Measurements from ENCODE around the gene IMPDH2. TPM values are rescaled to one million over a fixed set of nuclear protein-coding genes. Genes with fewer than 3 reads are reported as not detected.

Gene IMPDH2
- total and polyA plus RNA-seq, 2 donors = 192 to 247 TPM

DNA sequence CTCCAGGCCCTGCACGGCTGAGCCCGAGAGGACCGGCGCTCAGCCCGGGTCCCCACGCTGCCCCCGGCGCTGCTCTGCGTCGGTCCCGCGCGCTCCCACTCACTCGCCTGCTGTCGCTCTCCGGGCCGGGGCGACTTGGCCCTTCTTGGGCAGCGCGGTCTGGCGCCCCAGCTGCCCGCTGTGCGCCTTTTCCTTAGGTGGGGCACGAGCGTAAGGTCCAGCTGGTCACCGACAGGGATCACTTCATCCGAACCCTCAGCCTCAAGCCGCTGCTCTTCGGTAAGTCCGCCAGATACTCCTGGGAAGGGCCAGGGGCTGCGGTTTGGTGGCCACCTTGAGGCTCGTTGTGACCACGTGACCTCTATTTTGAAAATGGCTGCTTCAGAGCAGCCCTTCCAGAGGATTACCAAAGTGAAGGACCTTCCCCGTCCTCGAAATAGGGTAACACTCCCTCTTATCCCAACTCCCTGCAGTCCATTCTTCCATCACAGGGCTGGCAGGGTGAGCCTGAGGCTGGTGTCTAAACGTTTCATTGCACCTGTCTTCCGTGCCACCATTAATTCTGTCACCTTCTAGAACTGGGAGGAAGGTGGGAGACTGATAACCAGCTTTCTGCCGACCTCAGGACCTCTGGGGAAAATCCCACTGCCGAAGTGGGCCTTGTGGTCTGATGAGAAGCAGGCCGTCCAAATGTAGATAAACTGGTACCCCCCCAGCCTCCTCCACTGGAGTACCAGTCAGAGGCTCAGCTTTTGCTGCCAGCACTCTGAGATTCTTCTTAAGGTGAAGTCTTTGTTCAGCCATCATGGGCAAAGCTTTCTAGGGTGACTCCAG lies 38.3 kb downstream of the IMPDH2 start:
- DNase-seq (ENCODE audit: extremely low spot score) = no peak
- 5% methylated on average over 40 of the region's 40 CpGs for WGBS
- H3K4me1 ChIP-seq (ENCODE audit: insufficient read depth) = no peaks in the 10 kb centered on the region
- H3K36me3 ChIP-seq (ENCODE audit: insufficient read depth) = no peaks in the 10 kb centered on the region
- peak overlapping the region; percentile 78 for H3K4me3 ChIP-seq (ENCODE audit: low read depth, low read length)
- H3K27ac ChIP-seq (ENCODE audit: low read depth) = peak overlapping the region; percentile 92

DNA sequence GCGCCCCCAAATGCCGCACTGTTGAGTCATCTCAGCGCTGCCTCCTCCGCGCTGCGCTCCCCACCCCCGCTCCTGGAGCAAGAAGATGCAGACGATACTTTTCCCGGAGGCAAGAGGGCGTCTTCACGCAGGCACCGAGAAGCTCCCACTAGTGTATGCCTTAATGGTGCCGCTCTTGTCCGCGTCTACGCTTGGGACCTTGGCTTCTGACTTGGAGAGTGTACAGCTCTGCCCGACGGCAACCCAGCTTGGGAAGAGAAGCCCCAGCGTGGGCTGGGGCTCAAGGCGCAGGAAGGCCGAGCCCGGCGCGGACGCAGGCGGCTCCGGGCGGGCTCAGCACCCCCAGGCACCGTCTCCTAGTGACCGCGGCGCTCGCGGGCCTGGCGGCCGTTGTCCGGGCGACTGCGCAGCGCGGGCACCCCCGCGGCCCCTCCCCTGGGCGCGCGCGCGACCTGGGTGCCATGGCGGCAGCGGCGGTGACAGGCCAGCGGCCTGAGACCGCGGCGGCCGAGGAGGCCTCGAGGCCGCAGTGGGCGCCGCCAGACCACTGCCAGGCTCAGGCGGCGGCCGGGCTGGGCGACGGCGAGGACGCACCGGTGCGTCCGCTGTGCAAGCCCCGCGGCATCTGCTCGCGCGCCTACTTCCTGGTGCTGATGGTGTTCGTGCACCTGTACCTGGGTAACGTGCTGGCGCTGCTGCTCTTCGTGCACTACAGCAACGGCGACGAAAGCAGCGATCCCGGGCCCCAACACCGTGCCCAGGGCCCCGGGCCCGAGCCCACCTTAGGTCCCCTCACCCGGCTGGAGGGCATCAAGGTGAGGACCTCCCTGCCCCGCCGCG lies 39.2 kb downstream of the IMPDH2 start, which contains the start of gene P4HTM:
Gene P4HTM (plus strand): TSS at position 446 of the 840 bp plus-strand sequence. CDS start 16 bp downstream, at position 462.
- H3K27ac ChIP-seq (ENCODE audit: low read depth) = peak within 1 kb of the TSS; percentile 92
- DNase-seq (ENCODE audit: extremely low spot score) = peak; percentile 79
- H3K4me3 ChIP-seq (ENCODE audit: low read depth, low read length) = peak within 1 kb of the TSS; percentile 78
- WGBS = under 1% methylated on average over 91 of the region's 91 CpGs
- no peaks in the 10 kb centered on the region for H3K36me3 ChIP-seq (ENCODE audit: insufficient read depth)
- H3K4me1 ChIP-seq (ENCODE audit: insufficient read depth) = no peaks in the 10 kb centered on the region

DNA sequence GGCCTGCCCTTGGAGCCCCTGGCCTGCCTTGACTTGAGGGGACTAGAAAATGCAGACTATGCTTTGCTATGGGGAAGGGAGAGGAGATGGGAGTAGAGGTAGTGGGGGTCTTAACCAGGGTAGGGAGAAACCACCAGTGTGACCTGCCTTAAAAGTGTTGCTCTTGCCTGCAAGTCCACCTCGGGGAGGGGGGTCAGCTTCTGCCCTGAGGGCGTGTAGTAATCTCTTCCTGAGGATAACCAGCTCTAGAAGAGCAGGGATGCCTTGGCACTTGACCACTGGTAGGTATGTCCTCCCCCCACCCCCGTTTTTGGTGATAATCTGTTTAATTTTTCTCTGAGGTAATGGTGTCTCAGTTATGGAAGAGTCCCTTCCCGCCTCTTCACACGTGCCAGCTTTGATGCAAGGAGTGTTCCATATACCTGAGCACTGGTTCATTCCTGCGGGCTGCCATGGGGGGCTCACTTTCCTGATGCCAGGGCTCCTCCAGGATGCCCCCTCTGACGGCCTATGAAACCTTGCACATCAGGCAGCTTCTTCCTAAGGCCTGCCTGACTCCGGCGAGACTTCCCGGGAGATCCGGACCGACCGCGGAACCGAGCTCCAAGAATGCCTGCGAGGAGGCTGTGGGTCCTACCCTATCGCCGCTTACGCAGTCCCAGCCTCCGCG lies 39.9 kb downstream of the IMPDH2 start:
- no peaks in the 10 kb centered on the region for H3K36me3 ChIP-seq (ENCODE audit: insufficient read depth)
- H3K4me3 ChIP-seq (ENCODE audit: low read depth, low read length) = peak overlapping the region; percentile 78
- H3K27ac ChIP-seq (ENCODE audit: low read depth) = peak overlapping the region; percentile 92
- no peak for DNase-seq (ENCODE audit: extremely low spot score)
- H3K4me1 ChIP-seq (ENCODE audit: insufficient read depth) = no peaks in the 10 kb centered on the region
- 2% methylated on average over 21 of the region's 21 CpGs for WGBS

DNA sequence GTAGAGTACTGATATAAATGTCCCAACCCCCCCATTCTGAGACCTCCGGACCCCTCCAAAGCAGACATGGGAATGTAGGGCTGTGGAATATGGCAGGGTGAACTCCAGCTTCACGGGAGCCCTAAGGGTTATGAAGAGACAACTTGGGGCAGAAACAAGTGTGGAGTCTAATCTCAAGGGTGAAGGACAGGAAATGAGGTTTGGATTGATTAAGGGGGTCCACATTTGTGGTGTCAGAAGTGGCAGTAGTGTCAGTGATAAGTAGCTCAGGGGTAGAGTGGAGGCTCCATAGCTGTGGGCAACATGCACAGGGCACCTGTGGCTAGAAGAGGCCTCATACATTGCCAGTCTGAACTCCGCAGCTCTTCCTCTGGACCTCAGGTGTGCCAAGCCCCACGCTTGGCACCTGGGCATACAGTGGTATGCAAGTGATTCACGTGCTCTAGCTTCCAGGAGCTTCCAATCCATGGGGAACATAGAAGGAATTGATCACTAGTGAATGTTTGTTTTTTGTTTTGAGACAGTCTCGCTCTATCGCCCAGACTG lies 43.3 kb downstream of the IMPDH2 start:
- WGBS = 92% methylated on average over 7 of the region's 7 CpGs
- DNase-seq (ENCODE audit: extremely low spot score) = no peak
- H3K27ac ChIP-seq (ENCODE audit: low read depth) = no peak overlapping the region
- no peak overlapping the region for H3K4me3 ChIP-seq (ENCODE audit: low read depth, low read length)
- no peaks in the 10 kb centered on the region for H3K36me3 ChIP-seq (ENCODE audit: insufficient read depth)
- H3K4me1 ChIP-seq (ENCODE audit: insufficient read depth) = no peaks in the 10 kb centered on the region

DNA sequence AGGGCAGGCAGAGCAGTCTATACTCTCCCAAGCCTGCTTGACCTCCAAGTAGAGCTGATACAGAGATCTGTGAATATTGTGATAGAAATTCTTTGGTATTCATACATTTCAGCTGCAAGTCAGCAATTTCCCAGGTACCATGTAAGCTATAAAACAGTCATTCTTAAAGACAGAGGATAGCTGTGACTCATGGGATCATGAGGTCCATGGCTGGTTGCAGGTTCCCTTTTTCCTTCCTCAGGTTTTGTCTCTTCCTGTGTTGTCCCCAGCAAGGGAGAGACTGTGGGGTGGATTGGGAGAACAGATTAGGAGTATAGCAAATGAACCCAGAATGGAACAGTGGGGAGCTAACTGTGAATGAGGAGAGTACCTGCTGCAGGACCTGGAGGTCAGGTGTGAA lies 44.5 kb downstream of the IMPDH2 start:
- H3K4me1 ChIP-seq (ENCODE audit: insufficient read depth) = no peaks in the 10 kb centered on the region
- H3K4me3 ChIP-seq (ENCODE audit: low read depth, low read length) = no peak overlapping the region
- DNase-seq (ENCODE audit: extremely low spot score) = no peak
- no peaks in the 10 kb centered on the region for H3K36me3 ChIP-seq (ENCODE audit: insufficient read depth)
- H3K27ac ChIP-seq (ENCODE audit: low read depth) = no peak overlapping the region

DNA sequence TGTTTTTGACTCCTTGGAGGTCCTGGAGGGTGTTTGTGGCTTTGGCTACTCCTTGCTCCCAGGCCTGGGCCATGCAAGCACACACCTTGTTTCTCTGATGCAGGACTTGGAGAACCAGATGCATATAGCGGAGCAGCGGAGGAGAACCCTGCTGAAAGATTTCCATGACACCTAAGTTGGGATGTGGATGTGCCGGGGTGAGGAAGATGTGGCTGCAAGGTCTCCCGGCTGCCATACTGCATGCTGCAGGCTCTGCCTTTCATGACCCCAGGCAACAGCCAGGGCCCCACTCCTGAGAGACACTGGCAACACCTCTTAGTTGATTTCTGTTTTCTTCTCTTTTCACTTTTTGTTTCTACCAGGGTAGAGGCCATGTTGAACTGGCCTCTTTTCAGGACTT lies 46.1 kb downstream of the IMPDH2 start:
- no peaks in the 10 kb centered on the region for H3K4me1 ChIP-seq (ENCODE audit: insufficient read depth)
- no peak overlapping the region for H3K27ac ChIP-seq (ENCODE audit: low read depth)
- 95% methylated on average over 4 of the region's 4 CpGs for WGBS
- no peak overlapping the region for H3K4me3 ChIP-seq (ENCODE audit: low read depth, low read length)
- DNase-seq (ENCODE audit: extremely low spot score) = no peak
- H3K36me3 ChIP-seq (ENCODE audit: insufficient read depth) = no peaks in the 10 kb centered on the region

DNA sequence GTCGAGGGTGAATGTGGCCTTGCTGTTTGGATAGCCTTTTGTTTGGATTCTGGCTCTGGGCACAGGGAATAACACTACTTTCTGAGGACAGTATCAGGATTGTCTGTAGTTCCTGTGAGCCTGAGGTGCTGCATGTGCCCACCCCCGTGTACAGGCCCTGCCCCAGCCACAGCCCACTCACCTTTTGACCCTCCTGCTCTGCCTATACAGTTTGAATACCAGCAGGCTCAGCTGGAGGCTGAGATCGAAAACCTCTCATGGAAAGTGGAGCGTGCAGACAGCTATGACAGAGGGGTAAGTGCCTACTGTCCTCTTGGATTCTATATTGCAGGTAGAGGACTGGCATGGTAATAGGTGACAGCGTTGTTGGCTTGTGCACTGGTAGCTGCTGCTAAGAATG lies 46.5 kb downstream of the IMPDH2 start:
- no peak overlapping the region for H3K27ac ChIP-seq (ENCODE audit: low read depth)
- WGBS = 81% methylated on average over 5 of the region's 5 CpGs
- H3K4me3 ChIP-seq (ENCODE audit: low read depth, low read length) = no peak overlapping the region
- H3K4me1 ChIP-seq (ENCODE audit: insufficient read depth) = no peaks in the 10 kb centered on the region
- no peak for DNase-seq (ENCODE audit: extremely low spot score)
- no peaks in the 10 kb centered on the region for H3K36me3 ChIP-seq (ENCODE audit: insufficient read depth)

DNA sequence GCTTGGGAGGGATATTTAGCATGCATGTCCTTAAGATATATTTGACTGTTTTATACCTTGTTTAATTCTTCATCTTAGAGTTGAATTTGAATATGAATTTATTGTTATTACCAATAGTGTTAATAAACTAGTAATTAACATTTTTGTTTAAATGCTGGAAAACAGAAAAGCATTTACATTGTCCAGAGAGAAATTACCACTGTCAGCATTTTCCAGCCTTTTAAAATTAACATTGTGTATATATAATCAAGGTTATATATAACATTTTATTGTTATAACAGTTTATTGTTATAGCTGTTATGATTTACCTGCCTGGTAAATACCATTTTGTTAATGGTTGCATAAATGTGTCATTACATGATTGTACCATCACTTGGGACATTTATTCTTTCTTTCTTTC lies 47.2 kb downstream of the IMPDH2 start:
- H3K4me1 ChIP-seq (ENCODE audit: insufficient read depth) = no peaks in the 10 kb centered on the region
- no peak for DNase-seq (ENCODE audit: extremely low spot score)
- no peaks in the 10 kb centered on the region for H3K36me3 ChIP-seq (ENCODE audit: insufficient read depth)
- no peak overlapping the region for H3K27ac ChIP-seq (ENCODE audit: low read depth)
- H3K4me3 ChIP-seq (ENCODE audit: low read depth, low read length) = no peak overlapping the region

DNA sequence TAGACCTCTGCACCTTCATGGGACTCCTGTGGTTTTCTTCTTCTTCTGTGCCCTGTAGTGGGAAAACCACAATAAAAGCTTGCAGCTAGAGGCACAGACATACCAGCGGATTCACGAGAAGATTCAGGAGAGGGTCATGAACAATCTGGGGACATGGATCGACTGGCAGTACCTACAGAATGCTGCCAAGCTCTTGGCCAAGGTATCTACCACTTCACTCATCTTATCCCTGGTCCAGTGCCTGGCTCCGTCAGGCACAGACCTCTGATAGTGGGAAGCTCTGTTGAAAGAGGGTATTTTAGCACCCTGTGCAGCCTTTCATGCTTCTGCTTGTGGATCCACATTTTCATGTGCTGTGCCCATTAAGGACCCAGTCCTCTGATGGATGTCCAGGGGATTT lies 48.9 kb downstream of the IMPDH2 start:
- Histone ChIP-seq H3K4me1 (ENCODE audit: insufficient read depth) (no peaks in the 10 kb centered on the region), H3K36me3 (ENCODE audit: insufficient read depth) (no peaks in the 10 kb centered on the region), H3K4me3 (ENCODE audit: low read depth, low read length) (no peak overlapping the region), H3K27ac (ENCODE audit: low read depth) (no peak overlapping the region)
- 93% methylated on average over 4 of the region's 4 CpGs for WGBS
- no peak for DNase-seq (ENCODE audit: extremely low spot score)

DNA sequence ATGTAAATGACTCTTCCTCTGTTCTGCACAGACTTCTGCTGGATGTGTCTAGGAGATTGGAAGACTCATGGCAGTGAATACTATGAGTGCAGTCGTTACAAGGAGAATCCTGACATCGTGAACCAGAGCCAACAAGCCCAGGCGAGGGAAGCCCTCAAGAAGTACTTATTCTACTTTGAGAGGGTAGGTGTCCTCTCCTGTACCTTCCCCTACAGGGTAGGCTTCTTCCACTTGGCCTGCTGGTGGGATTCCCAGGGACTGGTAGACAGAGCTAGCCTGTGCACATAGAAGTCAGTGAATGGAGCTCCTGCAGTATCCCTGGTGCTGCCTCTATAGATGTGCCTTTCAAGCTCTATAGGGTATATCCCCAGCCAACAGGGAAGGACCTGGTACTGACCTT lies 49.7 kb downstream of the IMPDH2 start:
- H3K4me3 ChIP-seq (ENCODE audit: low read depth, low read length) = no peak overlapping the region
- H3K27ac ChIP-seq (ENCODE audit: low read depth) = no peak overlapping the region
- no peaks in the 10 kb centered on the region for H3K4me1 ChIP-seq (ENCODE audit: insufficient read depth)
- H3K36me3 ChIP-seq (ENCODE audit: insufficient read depth) = no peaks in the 10 kb centered on the region
- 95% methylated on average over 3 of the region's 3 CpGs for WGBS
- no peak for DNase-seq (ENCODE audit: extremely low spot score)

Small RNA genes within 50 kb of the gene (small RNA-seq; reads per million reads assigned to genes)
- 4,314 reads per million, percentile 100 among the genes with 10 or more reads in this experiment for gene MIR191
- gene MIR425 = 65.7 reads per million, percentile 97 among the genes with 10 or more reads in this experiment

Other genes with a start within 250 kb of the IMPDH2 start
- gene PRKAR2A, start 181.5 kb downstream of the IMPDH2 start, total RNA-seq = 20.5 TPM
- gene PRKAR2A, start 181.5 kb downstream of the IMPDH2 start, polyA plus RNA-seq = 23.0 TPM
- gene SLC25A20, start 130.5 kb downstream of the IMPDH2 start, total RNA-seq = 11.0 TPM
- gene SLC25A20, start 130.5 kb downstream of the IMPDH2 start, polyA plus RNA-seq = 14.1 TPM
- 71.6 TPM for gene ARIH2, start 110.6 kb downstream of the IMPDH2 start, total RNA-seq
- gene ARIH2, start 110.6 kb downstream of the IMPDH2 start, polyA plus RNA-seq = 59.9 TPM
- gene P4HTM, start 39.2 kb downstream of the IMPDH2 start, total RNA-seq = 30.9 TPM
- gene P4HTM, start 39.2 kb downstream of the IMPDH2 start, polyA plus RNA-seq = 31.6 TPM
- 66.2 TPM for gene WDR6, start 22.0 kb downstream of the IMPDH2 start, total RNA-seq
- 132 TPM for gene WDR6, start 22.0 kb downstream of the IMPDH2 start, polyA plus RNA-seq
- 26.7 TPM for gene DALRD3, start 10.8 kb downstream of the IMPDH2 start, total RNA-seq
- 28.3 TPM for gene DALRD3, start 10.8 kb downstream of the IMPDH2 start, polyA plus RNA-seq
- 43.2 TPM for gene NDUFAF3, start 7.3 kb downstream of the IMPDH2 start, total RNA-seq
- 81.6 TPM for gene NDUFAF3, start 7.3 kb downstream of the IMPDH2 start, polyA plus RNA-seq
- 63.0 TPM for gene QRICH1, start 64.7 kb upstream of the IMPDH2 start, total RNA-seq
- gene QRICH1, start 64.7 kb upstream of the IMPDH2 start, polyA plus RNA-seq = 40.7 TPM
- gene QARS1, start 75.4 kb upstream of the IMPDH2 start, total RNA-seq = 197 TPM
- 242 TPM for gene QARS1, start 75.4 kb upstream of the IMPDH2 start, polyA plus RNA-seq
- gene USP19, start 91.4 kb upstream of the IMPDH2 start, total RNA-seq = 30.8 TPM
- gene USP19, start 91.4 kb upstream of the IMPDH2 start, polyA plus RNA-seq = 44.8 TPM
- gene LAMB2, start 103.7 kb upstream of the IMPDH2 start, total RNA-seq = 429 TPM
- gene LAMB2, start 103.7 kb upstream of the IMPDH2 start, polyA plus RNA-seq = 366 TPM
- 10.3 TPM for gene CCDC71, start 136.9 kb upstream of the IMPDH2 start, total RNA-seq
- gene CCDC71, start 136.9 kb upstream of the IMPDH2 start, polyA plus RNA-seq = 25.6 TPM
- gene KLHDC8B, start 142.2 kb upstream of the IMPDH2 start, total RNA-seq = 27.3 TPM
- 80.8 TPM for gene KLHDC8B, start 142.2 kb upstream of the IMPDH2 start, polyA plus RNA-seq
- gene C3orf62, start 247.8 kb upstream of the IMPDH2 start, total RNA-seq = 6.0 TPM
- gene C3orf62, start 247.8 kb upstream of the IMPDH2 start, polyA plus RNA-seq = 3.0 TPM